AG09309 (cell line): ENCODE data around the gene ADGRD2.
A peak's percentile ranks its signal among the peaks of the same experiment; 100 is the strongest.

Experiments
- DNase-seq: peaks from one replicate; pipeline ENCODE4 v3.0.0-alpha.2; 2010; ENCODE audit warnings: low read depth
- H3K4me3 ChIP-seq: 2 replicates; pipeline ENCODE4 v1.5.1; 2011; ENCODE audit warnings: mild to moderate bottlenecking, low read depth, low read length, moderate library complexity; ENCODE audit not compliant: control insufficient read depth
- TF ChIP-seq, protein P1 (sequence below): IDR thresholded peaks from 2 replicates; pipeline ENCODE4 v1.5.1; 2011; ENCODE audit warnings: mild to moderate bottlenecking, low read depth, low read length, inconsistent platforms; ENCODE audit not compliant: insufficient read depth, control insufficient read depth; ENCODE audit errors: missing control alignments

Gene ADGRD2

DNA sequence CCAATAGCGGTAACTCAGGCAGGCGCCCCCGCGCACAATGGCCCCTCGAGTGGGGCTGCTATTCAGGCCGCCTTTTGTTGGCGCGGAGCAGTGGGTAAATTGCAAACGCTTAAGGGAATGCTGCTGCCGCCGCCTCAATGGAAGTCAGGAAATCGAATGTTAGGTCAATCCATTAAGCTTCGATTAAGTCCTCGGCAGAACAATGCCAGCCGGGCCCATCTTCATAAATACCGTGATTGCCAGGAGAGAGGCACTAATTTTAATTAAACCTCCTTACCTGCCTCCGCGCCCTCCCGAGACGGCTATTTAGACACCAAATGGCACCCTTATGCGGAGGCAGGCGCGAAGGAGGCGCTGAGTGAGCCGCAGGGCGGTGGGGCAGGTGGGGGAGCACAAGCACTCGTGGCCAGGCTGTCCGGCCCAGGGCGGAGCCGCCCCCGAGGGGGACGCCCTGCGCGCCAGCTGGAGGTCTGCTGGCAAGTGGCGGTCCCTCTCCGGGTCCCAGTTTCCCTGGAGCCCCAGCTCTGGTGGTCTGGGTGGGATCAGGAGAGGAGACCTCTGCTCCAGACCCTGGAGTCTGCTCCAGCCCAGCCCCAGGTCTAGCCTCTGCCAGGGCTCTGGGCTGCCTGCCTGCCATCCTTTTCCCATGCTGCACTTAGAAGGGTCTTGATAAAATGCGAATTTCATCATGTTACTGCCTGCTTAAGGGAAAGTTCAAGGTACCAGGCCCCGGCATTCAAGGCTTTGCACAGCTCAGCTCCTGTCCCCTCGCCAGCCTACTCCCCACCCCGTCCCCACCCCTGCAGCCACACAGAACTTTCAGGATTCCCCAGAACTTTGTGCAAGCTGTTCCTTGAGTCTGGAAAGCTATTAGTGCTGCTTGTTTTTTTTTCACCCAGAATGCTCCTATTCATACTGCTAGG is 37.3 kb downstream of the ADGRD2 start:
- DNase-seq, result no peak
- no peak overlapping the region for H3K4me3 ChIP-seq
- TF ChIP-seq, protein P1, sequence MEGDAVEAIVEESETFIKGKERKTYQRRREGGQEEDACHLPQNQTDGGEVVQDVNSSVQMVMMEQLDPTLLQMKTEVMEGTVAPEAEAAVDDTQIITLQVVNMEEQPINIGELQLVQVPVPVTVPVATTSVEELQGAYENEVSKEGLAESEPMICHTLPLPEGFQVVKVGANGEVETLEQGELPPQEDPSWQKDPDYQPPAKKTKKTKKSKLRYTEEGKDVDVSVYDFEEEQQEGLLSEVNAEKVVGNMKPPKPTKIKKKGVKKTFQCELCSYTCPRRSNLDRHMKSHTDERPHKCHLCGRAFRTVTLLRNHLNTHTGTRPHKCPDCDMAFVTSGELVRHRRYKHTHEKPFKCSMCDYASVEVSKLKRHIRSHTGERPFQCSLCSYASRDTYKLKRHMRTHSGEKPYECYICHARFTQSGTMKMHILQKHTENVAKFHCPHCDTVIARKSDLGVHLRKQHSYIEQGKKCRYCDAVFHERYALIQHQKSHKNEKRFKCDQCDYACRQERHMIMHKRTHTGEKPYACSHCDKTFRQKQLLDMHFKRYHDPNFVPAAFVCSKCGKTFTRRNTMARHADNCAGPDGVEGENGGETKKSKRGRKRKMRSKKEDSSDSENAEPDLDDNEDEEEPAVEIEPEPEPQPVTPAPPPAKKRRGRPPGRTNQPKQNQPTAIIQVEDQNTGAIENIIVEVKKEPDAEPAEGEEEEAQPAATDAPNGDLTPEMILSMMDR, result no peak

DNA sequence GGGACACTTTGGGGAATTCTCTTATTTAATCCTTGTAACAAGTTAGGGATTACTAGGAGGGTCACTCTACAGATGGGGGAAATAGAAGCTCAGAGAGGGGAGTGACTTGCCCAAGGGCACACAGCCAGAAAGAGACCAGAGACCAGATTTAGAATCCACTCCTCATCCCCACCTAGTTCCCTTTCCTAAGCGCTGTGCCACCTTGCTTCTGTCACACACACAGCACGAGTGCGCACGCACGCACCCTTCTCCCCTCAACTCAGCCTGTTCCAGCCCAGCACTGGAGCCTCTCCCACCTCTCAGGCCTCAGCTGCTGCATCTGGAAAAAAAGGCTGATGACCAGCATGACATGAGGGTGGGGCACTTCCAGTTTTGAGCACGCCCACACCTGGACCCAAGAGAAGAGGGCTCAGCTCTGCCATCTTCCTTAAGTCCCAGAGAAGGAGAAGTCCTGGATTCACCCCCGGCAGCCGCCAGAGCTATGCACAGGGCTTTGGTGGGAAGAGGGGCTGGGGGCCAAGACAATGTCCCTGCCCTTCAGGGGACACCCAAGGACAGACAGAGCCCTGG is 38.5 kb downstream of the ADGRD2 start:
- TF ChIP-seq, protein P1, result no peak
- no peak overlapping the region for H3K4me3 ChIP-seq
- no peak for DNase-seq

GRCh38 chr9:124489222-124489621 is 39.0 kb downstream of the ADGRD2 start:
- TF ChIP-seq, protein P1, result no peak

GRCh38 chr9:124490004-124490403 is 39.8 kb downstream of the ADGRD2 start:
- TF ChIP-seq, protein P1, result no peak
- H3K4me3 ChIP-seq, result no peak overlapping the region
- DNase-seq, result no peak

More at GRCh38 chr9:124489222-124489621, 39.0 kb downstream of the ADGRD2 start:
- peak; percentile 1 for DNase-seq
- H3K4me3 ChIP-seq, result no peak overlapping the region

DNA sequence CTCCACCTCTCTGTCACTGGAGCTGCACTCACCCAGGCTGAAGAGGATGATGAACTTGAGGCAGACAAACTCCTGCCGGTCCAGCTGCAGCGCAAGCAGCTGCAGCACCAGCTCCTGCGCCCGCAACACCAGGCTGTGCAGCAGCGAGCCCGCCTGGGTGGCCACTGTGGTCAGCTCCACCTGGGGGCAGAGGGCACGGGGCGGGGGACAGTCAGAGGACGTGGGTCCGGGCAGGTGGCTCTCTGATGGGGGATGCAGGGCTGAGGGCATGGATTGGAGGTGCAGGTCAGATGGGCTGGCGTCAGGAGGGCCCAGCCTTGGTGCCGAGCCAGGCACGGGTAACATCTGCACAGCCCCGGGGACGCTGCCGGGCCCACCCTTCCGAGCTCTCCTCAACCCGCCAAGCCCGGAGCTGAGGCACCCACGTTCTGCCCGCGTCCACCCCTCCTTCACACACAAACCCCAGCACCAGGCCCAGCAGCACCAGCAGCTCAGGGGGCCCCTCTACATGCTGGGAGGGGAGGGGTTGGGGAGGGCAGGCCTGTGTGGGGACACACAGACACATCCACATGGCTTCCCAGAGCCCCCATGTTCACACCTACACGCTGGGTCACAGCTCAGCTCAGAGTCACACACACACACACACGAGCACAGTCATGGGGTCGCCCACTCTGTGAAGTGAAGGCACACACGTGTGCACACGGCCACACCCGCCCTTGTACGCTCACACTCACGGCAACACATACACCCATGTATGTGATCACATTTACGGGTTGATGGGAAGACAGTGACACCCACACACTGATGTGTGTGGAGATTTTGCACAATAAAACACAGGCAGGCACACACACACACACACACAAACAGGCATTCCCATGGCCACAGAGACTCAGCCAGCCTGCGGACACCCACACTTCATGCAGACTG is 41.1 kb downstream of the ADGRD2 start:
- no peak overlapping the region for H3K4me3 ChIP-seq
- TF ChIP-seq, protein P1, result no peak
- DNase-seq, result no peak

GRCh38 chr9:124492818-124493217 is 42.6 kb downstream of the ADGRD2 start:
- no peak for DNase-seq
- H3K4me3 ChIP-seq, result no peak overlapping the region
- TF ChIP-seq, protein P1, result no peak
